Calu3 (cell line): Measurements from ENCODE around the gene SMIM8. TPM values are rescaled to one million over a fixed set of nuclear protein-coding genes. Genes with fewer than 3 reads are reported as not detected.

Source experiments
- BruUV-seq: library from RNA; stranded (reverse); fragments of 400-500 nt; replicated peaks from 2 replicates; lab custom pipeline; 2021; lab: Mats Ljungman, UMichigan
- CTCF ChIA-PET: fragments of 300-600 bp; sonication (Branson Sonifier 250); formaldehyde crosslinking; loops from one replicate; lab custom pipeline; 2022; ENCODE audit warnings: antibody characterized with exemption; lab: Charles Lee
- DNase-seq: peaks from one replicate; pipeline ENCODE4 v3.0.0; 2022
- H3K27ac Mint-ChIP-seq: one replicate; pipeline ENCODE4 v1.8.0; 2022; ENCODE audit warnings: mixed read lengths; ENCODE audit not compliant: unreplicated experiment
- H3K27me3 Mint-ChIP-seq: one replicate; pipeline ENCODE4 v1.8.0; 2022; ENCODE audit warnings: mixed read lengths; ENCODE audit not compliant: unreplicated experiment
- H3K36me3 Mint-ChIP-seq: one replicate; pipeline ENCODE4 v1.8.0; 2022; ENCODE audit warnings: mild to moderate bottlenecking, moderate library complexity, mixed read lengths; ENCODE audit not compliant: insufficient read depth, unreplicated experiment
- H3K4me1 Mint-ChIP-seq: one replicate; pipeline ENCODE4 v1.8.0; 2022; ENCODE audit warnings: mild to moderate bottlenecking, low read depth, mixed read lengths; ENCODE audit not compliant: unreplicated experiment
- H3K4me3 Mint-ChIP-seq: one replicate; pipeline ENCODE4 v1.8.0; 2022; ENCODE audit warnings: mild to moderate bottlenecking, low read depth, moderate library complexity, mixed read lengths; ENCODE audit not compliant: unreplicated experiment
- H3K9me3 Mint-ChIP-seq: one replicate; pipeline ENCODE4 v1.8.0; 2022; ENCODE audit warnings: low read depth, mixed read lengths; ENCODE audit not compliant: unreplicated experiment
- CTCF ChIP-seq: fragments of 200-600 bp; IDR thresholded peaks from one replicate; pipeline ENCODE4 v1.8.0; 2022; ENCODE audit warnings: antibody characterized with exemption; ENCODE audit not compliant: unreplicated experiment
- intact Hi-C: fragments of 100-400 bp; cut with micrococcal nuclease; formaldehyde crosslinking; loops from one replicate; pipeline ENCODE4 v1.10.0; 2022; ENCODE audit not compliant: unreplicated experiment
- total RNA-seq: library from RNA; stranded (reverse); gene quantifications from 2 replicates; pipeline ENCODE4 v1.2.3, GENCODE V29; 2022

SMIM8 gene
- total RNA-seq, 1 experiment from 2014 or later, result 15.1 TPM

- no peak for DNase-seq
- no TSS peak for BruUV-seq
- Mint-ChIP-seq H3K9me3 (no peaks in the 10 kb centered on the region), H3K27ac (no peak overlapping the region), H3K36me3 (peaks cover 5% of the 10 kb centered on the region), H3K4me1 (no peaks in the 10 kb centered on the region), H3K4me3 (no peak overlapping the region), H3K27me3 (no peaks in the 10 kb centered on the region)
- TF ChIP-seq CTCF, result no peak
- CTCF ChIA-PET, result no interaction called here
- intact Hi-C loops, result no loop called here
Observed at GRCh38 chr6:87341899-87342298, 19.5 kb downstream of the SMIM8 start.

DNA sequence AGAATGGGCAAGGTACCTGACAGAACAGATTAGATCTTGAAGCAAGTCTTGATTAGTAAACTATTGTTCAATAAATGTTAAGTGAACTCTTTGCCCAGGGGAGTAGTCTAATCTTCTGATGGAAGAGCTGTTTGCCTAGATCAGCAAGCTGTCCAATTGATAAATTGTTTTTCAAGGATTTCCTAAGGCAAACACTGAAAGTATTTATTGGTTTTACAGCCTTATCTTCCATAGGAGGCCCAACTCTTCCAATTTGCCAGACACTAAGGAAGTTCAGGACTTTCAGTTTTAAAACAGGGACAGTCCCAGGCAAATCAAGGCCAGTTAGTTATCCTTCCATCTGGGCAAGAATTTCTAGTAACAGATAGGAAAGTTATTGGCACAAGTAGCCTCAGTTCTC is 20.4 kb downstream of the SMIM8 start:
- no peak for TF ChIP-seq CTCF
- CTCF ChIA-PET, result no interaction called here
- BruUV-seq, result no TSS peak
- H3K4me3 Mint-ChIP-seq, result no peak overlapping the region
- H3K4me1 Mint-ChIP-seq, result no peaks in the 10 kb centered on the region
- no peaks in the 10 kb centered on the region for H3K27me3 Mint-ChIP-seq
- intact Hi-C loops, result no loop called here
- H3K9me3 Mint-ChIP-seq, result no peaks in the 10 kb centered on the region
- peaks cover 5% of the 10 kb centered on the region for H3K36me3 Mint-ChIP-seq
- no peak overlapping the region for H3K27ac Mint-ChIP-seq
- no peak for DNase-seq

- no peak within 1 kb of the TSS for H3K27ac Mint-ChIP-seq
- no TSS peak for BruUV-seq
- CTCF ChIA-PET, result no interaction called here
- DNase-seq, result no peak
- no peaks in the 10 kb centered on the region for H3K4me1 Mint-ChIP-seq
- H3K36me3 Mint-ChIP-seq, result peaks cover 5% of the 10 kb centered on the region
- intact Hi-C loops, result no loop called here
- no peaks in the 10 kb centered on the region for H3K27me3 Mint-ChIP-seq
- no peak within 1 kb of the TSS for H3K4me3 Mint-ChIP-seq
- TF ChIP-seq CTCF, result no peak
- no peaks in the 10 kb centered on the region for H3K9me3 Mint-ChIP-seq
Observed at GRCh38 chr6:87344731-87345130, 22.3 kb downstream of the SMIM8 start, which contains the start of gene C6orf163. Gene C6orf163 (plus strand): TSS chr6:87344813. CDS start chr6:87345100, 287 bp downstream.

DNA sequence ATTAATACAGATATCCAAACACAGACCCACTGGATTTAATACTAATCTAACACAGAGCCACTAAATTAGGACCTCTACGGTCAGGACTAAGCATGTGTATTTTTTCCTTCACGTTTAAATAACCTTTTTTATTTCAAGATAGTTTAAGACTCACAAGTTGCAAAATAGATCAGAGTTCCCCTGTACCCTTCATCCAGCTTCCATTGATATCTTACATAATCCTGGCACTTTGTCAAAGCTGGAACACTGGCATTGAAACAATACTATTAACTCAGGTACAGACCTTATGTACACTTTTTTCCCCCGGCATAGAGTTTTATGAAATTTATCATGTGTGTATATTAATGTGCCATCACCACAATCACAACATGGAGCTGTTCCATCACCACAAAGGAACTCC is 24.3 kb downstream of the SMIM8 start:
- DNase-seq, result no peak
- H3K9me3 Mint-ChIP-seq, result no peaks in the 10 kb centered on the region
- no peaks in the 10 kb centered on the region for H3K4me1 Mint-ChIP-seq
- no peaks in the 10 kb centered on the region for H3K27me3 Mint-ChIP-seq
- no peak overlapping the region for H3K27ac Mint-ChIP-seq
- BruUV-seq, result no TSS peak
- CTCF ChIA-PET, result no interaction called here
- intact Hi-C loops, result no loop called here
- H3K4me3 Mint-ChIP-seq, result no peak overlapping the region
- no peak for TF ChIP-seq CTCF
- H3K36me3 Mint-ChIP-seq, result peaks cover 5% of the 10 kb centered on the region
